Measurements from ENCODE around the gene TIMM13. TPM values are rescaled to one million over a fixed set of nuclear protein-coding genes. Genes with fewer than 3 reads are reported as not detected.
"Not testable (repeated sequence)": the region's sequence is repeated elsewhere in the genome, so short reads cannot be mapped to it uniquely, and the experiment has no call there.

Gene TIMM13
- total RNA-seq, 1 donor from 2014 or later = 117 TPM

GRCh38 chr19:2474232-2475017 lies 47.0 kb upstream of the TIMM13 start:
- DNase-seq (ENCODE audit: low spot score) = peak; percentile 90
- Mint-ChIP-seq H3K27ac (ENCODE audit: unreplicated experiment) (no peak overlapping the region), H3K4me1 (ENCODE audit: unreplicated experiment) (peaks cover 20% of the 10 kb centered on the region), H3K9me3 (ENCODE audit: unreplicated experiment) (no peaks in the 10 kb centered on the region), H3K36me3 (ENCODE audit: low read depth, unreplicated experiment) (peaks cover 3% of the 10 kb centered on the region), H3K4me3 (ENCODE audit: unreplicated experiment) (no peak overlapping the region), H3K27me3 (ENCODE audit: unreplicated experiment) (peaks cover 10% of the 10 kb centered on the region)
- peak; percentile 99 for TF ChIP-seq CTCF (IDR thresholded peaks at IDR 0.05; ENCODE audit: unreplicated experiment)

- H3K9me3 Mint-ChIP-seq (ENCODE audit: unreplicated experiment); H3K27ac Mint-ChIP-seq (ENCODE audit: unreplicated experiment); H3K4me1 Mint-ChIP-seq (ENCODE audit: unreplicated experiment); DNase-seq (ENCODE audit: low spot score); H3K4me3 Mint-ChIP-seq (ENCODE audit: unreplicated experiment); H3K36me3 Mint-ChIP-seq (ENCODE audit: low read depth, unreplicated experiment); H3K27me3 Mint-ChIP-seq (ENCODE audit: unreplicated experiment): not testable (repeated sequence)
Observed at GRCh38 chr19:2469915-2470200, 42.5 kb upstream of the TIMM13 start.

GRCh38 chr19:2469102-2469914 lies 41.9 kb upstream of the TIMM13 start:
- no peak for DNase-seq (ENCODE audit: low spot score)
- Mint-ChIP-seq H3K27me3 (ENCODE audit: unreplicated experiment) (no peaks in the 10 kb centered on the region), H3K9me3 (ENCODE audit: unreplicated experiment) (no peaks in the 10 kb centered on the region), H3K27ac (ENCODE audit: unreplicated experiment) (no peak overlapping the region), H3K4me3 (ENCODE audit: unreplicated experiment) (no peak overlapping the region), H3K36me3 (ENCODE audit: low read depth, unreplicated experiment) (no peaks in the 10 kb centered on the region), H3K4me1 (ENCODE audit: unreplicated experiment) (peaks cover 3% of the 10 kb centered on the region)
- no peak for TF ChIP-seq CTCF (IDR thresholded peaks at IDR 0.05; ENCODE audit: unreplicated experiment)

GRCh38 chr19:2468596-2468995 lies 41.2 kb upstream of the TIMM13 start:
- Mint-ChIP-seq H3K9me3 (ENCODE audit: unreplicated experiment) (no peaks in the 10 kb centered on the region), H3K36me3 (ENCODE audit: low read depth, unreplicated experiment) (no peaks in the 10 kb centered on the region), H3K4me3 (ENCODE audit: unreplicated experiment) (no peak overlapping the region), H3K4me1 (ENCODE audit: unreplicated experiment) (peaks cover 3% of the 10 kb centered on the region), H3K27ac (ENCODE audit: unreplicated experiment) (no peak overlapping the region), H3K27me3 (ENCODE audit: unreplicated experiment) (no peaks in the 10 kb centered on the region)
- no peak for DNase-seq (ENCODE audit: low spot score)
- TF ChIP-seq CTCF (IDR thresholded peaks at IDR 0.05; ENCODE audit: unreplicated experiment) = no peak

GRCh38 chr19:2464389-2464788 lies 37.0 kb upstream of the TIMM13 start:
- Mint-ChIP-seq H3K27me3 (ENCODE audit: unreplicated experiment) (peaks cover 3% of the 10 kb centered on the region), H3K36me3 (ENCODE audit: low read depth, unreplicated experiment) (peaks cover 3% of the 10 kb centered on the region), H3K4me3 (ENCODE audit: unreplicated experiment) (no peak overlapping the region), H3K9me3 (ENCODE audit: unreplicated experiment) (no peaks in the 10 kb centered on the region), H3K27ac (ENCODE audit: unreplicated experiment) (no peak overlapping the region), H3K4me1 (ENCODE audit: unreplicated experiment) (peaks cover 3% of the 10 kb centered on the region)
- no peak for TF ChIP-seq CTCF (IDR thresholded peaks at IDR 0.05; ENCODE audit: unreplicated experiment)
- no peak for DNase-seq (ENCODE audit: low spot score)

GRCh38 chr19:2463694-2464093 lies 36.3 kb upstream of the TIMM13 start:
- H3K4me1 Mint-ChIP-seq (ENCODE audit: unreplicated experiment); H3K27ac Mint-ChIP-seq (ENCODE audit: unreplicated experiment); H3K36me3 Mint-ChIP-seq (ENCODE audit: low read depth, unreplicated experiment); DNase-seq (ENCODE audit: low spot score); H3K27me3 Mint-ChIP-seq (ENCODE audit: unreplicated experiment); H3K4me3 Mint-ChIP-seq (ENCODE audit: unreplicated experiment); H3K9me3 Mint-ChIP-seq (ENCODE audit: unreplicated experiment): not testable (repeated sequence)

Measured in endothelial cell (in vitro differentiated cells).